ENCODE data around the gene CACNG1. TPM values are rescaled to one million over a fixed set of nuclear protein-coding genes. Genes with fewer than 3 reads are reported as not detected.

The CACNG1 gene
- polyA plus RNA-seq, 1 donor (not counting 4 experiments of a cell fraction or from before 2014, with no cell fraction given) = not detected

DNA sequence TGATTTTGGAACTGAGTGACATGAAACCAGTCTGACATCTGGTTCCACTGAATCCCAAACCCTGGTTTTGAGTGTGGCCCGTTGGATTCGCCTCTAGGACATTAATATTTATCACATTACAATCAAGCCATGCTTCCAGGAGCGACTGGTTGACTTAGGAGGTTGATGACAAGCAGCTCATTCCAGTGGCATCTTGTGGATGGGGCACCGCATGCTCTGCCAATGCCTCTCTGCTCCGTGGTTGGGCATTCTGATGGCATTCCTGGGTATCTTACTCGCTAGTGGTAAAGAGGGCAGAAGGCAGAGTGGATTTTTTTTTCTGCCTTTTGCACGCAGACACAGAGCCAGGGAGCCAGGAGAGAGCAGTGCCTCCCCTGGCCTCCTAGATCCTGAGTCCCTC is 48.4 kb upstream of the CACNG1 start:
- no peak overlapping the region for H3K9ac ChIP-seq (ENCODE audit: control insufficient read depth, extremely low read depth, insufficient read depth, low read length)
- H3K4me1 ChIP-seq (ENCODE audit: control insufficient read depth, extremely low read depth, insufficient read depth, low read length) = no peaks in the 10 kb centered on the region
- TF ChIP-seq, protein P1, sequence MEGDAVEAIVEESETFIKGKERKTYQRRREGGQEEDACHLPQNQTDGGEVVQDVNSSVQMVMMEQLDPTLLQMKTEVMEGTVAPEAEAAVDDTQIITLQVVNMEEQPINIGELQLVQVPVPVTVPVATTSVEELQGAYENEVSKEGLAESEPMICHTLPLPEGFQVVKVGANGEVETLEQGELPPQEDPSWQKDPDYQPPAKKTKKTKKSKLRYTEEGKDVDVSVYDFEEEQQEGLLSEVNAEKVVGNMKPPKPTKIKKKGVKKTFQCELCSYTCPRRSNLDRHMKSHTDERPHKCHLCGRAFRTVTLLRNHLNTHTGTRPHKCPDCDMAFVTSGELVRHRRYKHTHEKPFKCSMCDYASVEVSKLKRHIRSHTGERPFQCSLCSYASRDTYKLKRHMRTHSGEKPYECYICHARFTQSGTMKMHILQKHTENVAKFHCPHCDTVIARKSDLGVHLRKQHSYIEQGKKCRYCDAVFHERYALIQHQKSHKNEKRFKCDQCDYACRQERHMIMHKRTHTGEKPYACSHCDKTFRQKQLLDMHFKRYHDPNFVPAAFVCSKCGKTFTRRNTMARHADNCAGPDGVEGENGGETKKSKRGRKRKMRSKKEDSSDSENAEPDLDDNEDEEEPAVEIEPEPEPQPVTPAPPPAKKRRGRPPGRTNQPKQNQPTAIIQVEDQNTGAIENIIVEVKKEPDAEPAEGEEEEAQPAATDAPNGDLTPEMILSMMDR (optimal IDR thresholded peaks at IDR 0.05 in 1 of 3, IDR thresholded peaks at IDR 0.05 in 1 of 3, conservative IDR thresholded peaks at IDR 0.05 in 1 of 3; ENCODE audit: extremely low read depth in 1 of 3, insufficient read depth in 2 of 3, low read length in 3 of 3) = no peak
- TF ChIP-seq EZH2 (IDR thresholded peaks at IDR 0.05; ENCODE audit: low read length) = no peak
- no peak overlapping the region for H3K4me2 ChIP-seq (ENCODE audit: control insufficient read depth, extremely low read depth, insufficient read depth, low read depth, low read length)
- H3K9me3 ChIP-seq (ENCODE audit: control insufficient read depth, low read depth, low read length) = no peaks in the 10 kb centered on the region
- H3K36me3 ChIP-seq (ENCODE audit: control insufficient read depth in 2 of 2, extremely low read depth in 1 of 2, insufficient read depth in 2 of 2, low read length in 2 of 2) = no peaks in the 10 kb centered on the region
- H3K79me2 ChIP-seq (ENCODE audit: control insufficient read depth, insufficient read depth, low read length) = no peaks in the 10 kb centered on the region
- no peaks in the 10 kb centered on the region for H3K9me1 ChIP-seq (ENCODE audit: control insufficient read depth, extremely low read depth, insufficient read depth, low read length)
- H4K20me1 ChIP-seq (ENCODE audit: control insufficient read depth, extremely low read depth, insufficient read depth, low read length) = no peaks in the 10 kb centered on the region
- no peak overlapping the region for H2AFZ ChIP-seq (ENCODE audit: control insufficient read depth, low read length)
- dilution Hi-C loops (cut with MboI; ENCODE audit: extremely low pct_ligation_motif_present, low sequenced_read_pairs) = no loop called here
- H3K27ac ChIP-seq (ENCODE audit: control insufficient read depth, insufficient read depth, low read length) = no peak overlapping the region
- H3K27me3 ChIP-seq (ENCODE audit: control insufficient read depth, extremely low read depth, insufficient read depth, low read length) = peaks cover 4% of the 10 kb centered on the region
- DNase-seq (ENCODE audit: low read depth, low spot score) (no peak), FAIRE-seq (no peak)
- no peak overlapping the region for H3K4me3 ChIP-seq (ENCODE audit: control insufficient read depth in 2 of 3, extremely low read depth in 1 of 3, insufficient read depth in 2 of 3, low read depth in 1 of 3, low read length in 3 of 3)

DNA sequence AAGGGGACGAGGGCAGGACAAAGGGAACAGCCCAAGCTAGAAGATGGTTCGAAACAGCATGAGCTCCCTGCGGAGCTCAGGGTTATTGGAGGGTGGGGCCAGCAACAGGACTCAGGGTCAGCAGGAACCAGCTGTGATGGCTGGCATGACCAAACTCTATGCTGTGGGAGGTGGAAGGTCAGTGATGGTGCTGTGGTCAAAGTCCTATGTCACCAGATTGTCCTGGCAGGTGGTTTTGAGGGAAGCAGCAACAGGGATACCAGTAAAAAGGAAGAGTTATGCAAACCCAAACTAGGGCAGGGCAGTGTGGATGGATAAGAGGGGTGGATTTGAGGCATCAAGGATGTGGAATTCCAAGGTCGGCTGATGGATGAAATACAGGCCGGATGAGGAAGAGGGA is 47.4 kb upstream of the CACNG1 start:
- Histone ChIP-seq H3K36me3 (ENCODE audit: control insufficient read depth in 2 of 2, extremely low read depth in 1 of 2, insufficient read depth in 2 of 2, low read length in 2 of 2) (no peaks in the 10 kb centered on the region), H3K9me1 (ENCODE audit: control insufficient read depth, extremely low read depth, insufficient read depth, low read length) (no peaks in the 10 kb centered on the region), H3K9ac (ENCODE audit: control insufficient read depth, extremely low read depth, insufficient read depth, low read length) (no peak overlapping the region), H3K79me2 (ENCODE audit: control insufficient read depth, insufficient read depth, low read length) (no peaks in the 10 kb centered on the region), H3K4me1 (ENCODE audit: control insufficient read depth, extremely low read depth, insufficient read depth, low read length) (no peaks in the 10 kb centered on the region), H4K20me1 (ENCODE audit: control insufficient read depth, extremely low read depth, insufficient read depth, low read length) (no peaks in the 10 kb centered on the region), H3K4me3 (ENCODE audit: control insufficient read depth in 2 of 3, extremely low read depth in 1 of 3, insufficient read depth in 2 of 3, low read depth in 1 of 3, low read length in 3 of 3) (no peak overlapping the region), H3K9me3 (ENCODE audit: control insufficient read depth, low read depth, low read length) (no peaks in the 10 kb centered on the region), H3K27ac (ENCODE audit: control insufficient read depth, insufficient read depth, low read length) (no peak overlapping the region), H3K27me3 (ENCODE audit: control insufficient read depth, extremely low read depth, insufficient read depth, low read length) (peaks cover 4% of the 10 kb centered on the region), H3K4me2 (ENCODE audit: control insufficient read depth, extremely low read depth, insufficient read depth, low read depth, low read length) (no peak overlapping the region), H2AFZ (ENCODE audit: control insufficient read depth, low read length) (no peak overlapping the region)
- no peak for TF ChIP-seq EZH2 (IDR thresholded peaks at IDR 0.05; ENCODE audit: low read length)
- DNase-seq (ENCODE audit: low read depth, low spot score) (no peak), FAIRE-seq (no peak)
- dilution Hi-C loops (cut with MboI; ENCODE audit: extremely low pct_ligation_motif_present, low sequenced_read_pairs) = no loop called here

DNA sequence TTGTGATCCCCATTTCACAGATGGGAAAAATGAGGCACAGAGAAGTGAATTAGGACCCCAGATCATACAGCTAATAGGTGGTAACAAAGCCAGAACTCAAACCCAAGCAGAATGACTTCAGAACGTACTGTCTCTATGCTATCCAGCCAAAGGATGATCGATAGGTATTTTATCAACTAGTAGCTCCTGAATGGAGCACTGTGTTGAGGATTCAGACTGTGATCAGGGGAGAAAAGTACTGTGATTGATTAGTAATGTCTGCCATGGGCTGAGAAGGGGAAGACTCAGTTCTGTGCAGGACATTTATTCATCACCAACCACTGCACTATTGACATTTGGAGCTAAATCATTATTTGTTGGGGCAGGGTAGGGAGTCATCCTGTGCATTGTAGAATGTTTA is 41.1 kb upstream of the CACNG1 start:
- Histone ChIP-seq H3K27me3 (ENCODE audit: control insufficient read depth, extremely low read depth, insufficient read depth, low read length) (peaks cover 5% of the 10 kb centered on the region), H3K36me3 (ENCODE audit: control insufficient read depth in 2 of 2, extremely low read depth in 1 of 2, insufficient read depth in 2 of 2, low read length in 2 of 2) (no peaks in the 10 kb centered on the region), H3K79me2 (ENCODE audit: control insufficient read depth, insufficient read depth, low read length) (no peaks in the 10 kb centered on the region), H3K9me3 (ENCODE audit: control insufficient read depth, low read depth, low read length) (no peaks in the 10 kb centered on the region), H2AFZ (ENCODE audit: control insufficient read depth, low read length) (no peak overlapping the region), H3K4me2 (ENCODE audit: control insufficient read depth, extremely low read depth, insufficient read depth, low read depth, low read length) (no peak overlapping the region), H3K9me1 (ENCODE audit: control insufficient read depth, extremely low read depth, insufficient read depth, low read length) (no peaks in the 10 kb centered on the region), H4K20me1 (ENCODE audit: control insufficient read depth, extremely low read depth, insufficient read depth, low read length) (no peaks in the 10 kb centered on the region), H3K4me1 (ENCODE audit: control insufficient read depth, extremely low read depth, insufficient read depth, low read length) (no peaks in the 10 kb centered on the region), H3K27ac (ENCODE audit: control insufficient read depth, insufficient read depth, low read length) (no peak overlapping the region), H3K4me3 (ENCODE audit: control insufficient read depth in 2 of 3, extremely low read depth in 1 of 3, insufficient read depth in 2 of 3, low read depth in 1 of 3, low read length in 3 of 3) (no peak overlapping the region), H3K9ac (ENCODE audit: control insufficient read depth, extremely low read depth, insufficient read depth, low read length) (no peak overlapping the region)
- DNase-seq (ENCODE audit: low read depth, low spot score) (no peak), FAIRE-seq (no peak)
- TF ChIP-seq EZH2 (IDR thresholded peaks at IDR 0.05; ENCODE audit: low read length) = no peak
- TF ChIP-seq, protein P1 (optimal IDR thresholded peaks at IDR 0.05 in 1 of 3, IDR thresholded peaks at IDR 0.05 in 1 of 3, conservative IDR thresholded peaks at IDR 0.05 in 1 of 3; ENCODE audit: extremely low read depth in 1 of 3, insufficient read depth in 2 of 3, low read length in 3 of 3) = no peak
- dilution Hi-C loops (cut with MboI; ENCODE audit: extremely low pct_ligation_motif_present, low sequenced_read_pairs) = no loop called here

All from keratinocyte (primary cell).